Endothelial cell of umbilical vein (primary cell): Measurements from ENCODE around the gene NQO1. TPM values are rescaled to one million over a fixed set of nuclear protein-coding genes. Genes with fewer than 3 reads are reported as not detected.

Experiments
- Bru-seq: library from RNA; stranded (reverse); fragments of 400-500 nt; gene quantifications from one replicate; lab custom pipeline; 2021; lab: Mats Ljungman, UMichigan
- BruChase-seq, 2 experiments: library from RNA; stranded (reverse); fragments of 400-500 nt; gene quantifications; one replicate each; lab custom pipeline; 2021; lab: Mats Ljungman, UMichigan
- BruUV-seq: library from RNA; stranded (reverse); fragments of 400-500 nt; replicated peaks from 2 replicates; lab custom pipeline; 2021; lab: Mats Ljungman, UMichigan
- CTCF ChIA-PET: fragments of 300-600, 350-600 bp; sonication (Branson Sonifier 250); formaldehyde crosslinking; loops from one replicate; lab custom pipeline; 2021; ENCODE audit warnings: antibody characterized with exemption, inconsistent platforms; lab: Charles Lee
- POLR2A ChIA-PET: fragments of 300-600, 350-600 bp; sonication (Branson Sonifier 250); formaldehyde crosslinking; loops from one replicate; lab custom pipeline; 2021; ENCODE audit warnings: antibody characterized with exemption, inconsistent platforms; lab: Charles Lee
- DNase-seq: peaks from one replicate; pipeline ENCODE4 v3.0.0-alpha.2; 2011; ENCODE audit warnings: low read depth, low spot score
- FAIRE-seq: peaks from 2 replicates; lab custom pipeline; 2011; peaks lifted over from hg19 to GRCh38; lab: Jason Lieb, UNC
- H2AFZ ChIP-seq: 2 replicates; pipeline ENCODE4 v1.6.0; 2012; ENCODE audit warnings: low read depth, low read length, control low read depth, inconsistent platforms
- H3K27ac ChIP-seq: 2 replicates; pipeline ENCODE4 v1.5.1; 2011; ENCODE audit warnings: low read depth, mild to moderate bottlenecking, control low read depth, low read length, moderate library complexity; ENCODE audit not compliant: insufficient read depth
- H3K27me3 ChIP-seq, 2 experiments: 2 replicates each; pipeline versions ENCODE4 v1.6.0 to v1.6.1; 2011; ENCODE audit warnings: low read length in 2 of 2, mixed read lengths in 1 of 2; ENCODE audit not compliant: control insufficient read depth in 2 of 2, insufficient read depth in 2 of 2
- H3K36me3 ChIP-seq, 2 experiments: 2 replicates in 1 of 2; 3 replicates in 1 of 2; pipeline ENCODE4 v1.5.1; 2011; ENCODE audit warnings: low read length in 2 of 2, mild to moderate bottlenecking in 1 of 2, moderate library complexity in 1 of 2; ENCODE audit not compliant: control insufficient read depth in 2 of 2, insufficient read depth in 2 of 2; ENCODE audit errors: extremely low read depth in 1 of 2
- H3K4me1 ChIP-seq: 3 replicates; pipeline ENCODE4 v1.5.1; 2011; ENCODE audit warnings: mild to moderate bottlenecking, low read length; ENCODE audit not compliant: control insufficient read depth, insufficient read depth; ENCODE audit errors: extremely low read depth
- H3K4me2 ChIP-seq: 2 replicates; pipeline ENCODE4 v1.6.1; 2011; ENCODE audit warnings: low read length, control low read depth, mixed read lengths; ENCODE audit not compliant: insufficient read depth
- H3K4me3 ChIP-seq, 3 experiments: fragments of 200-600 bp in 1 of 3; sonication (generic), shearing (Covaris generic) in 1 of 3; replicated peaks in 1 of 3; 2 replicates each; pipeline ENCODE4 v1.5.1; 2011 to 2016; ENCODE audit warnings: control low read depth in 3 of 3, low read length in 3 of 3, mild to moderate bottlenecking in 2 of 3, inconsistent platforms in 1 of 3, low read depth in 1 of 3, moderate library complexity in 1 of 3; ENCODE audit not compliant: insufficient read depth in 1 of 3
- H3K79me2 ChIP-seq: 2 replicates; pipeline ENCODE4 v1.6.0; 2012; ENCODE audit warnings: low read length, inconsistent platforms; ENCODE audit not compliant: control insufficient read depth, insufficient read depth
- H3K9ac ChIP-seq: replicated peaks from 2 replicates; pipeline ENCODE3; 2011; ENCODE audit warnings: low read length, control low read depth; ENCODE audit not compliant: insufficient read depth; ENCODE audit errors: extremely low read depth
- H3K9me1 ChIP-seq: replicated peaks from 3 replicates; pipeline ENCODE4 v1.6.0; 2011; ENCODE audit warnings: mild to moderate bottlenecking, low read length; ENCODE audit not compliant: control insufficient read depth, insufficient read depth; ENCODE audit errors: extremely low read depth
- H3K9me3 ChIP-seq: replicated peaks from 2 replicates; pipeline ENCODE4 v1.5.1; 2012; ENCODE audit warnings: low read length, inconsistent platforms; ENCODE audit not compliant: control insufficient read depth, insufficient read depth
- H4K20me1 ChIP-seq: replicated peaks from 2 replicates; pipeline ENCODE3; 2011; ENCODE audit warnings: mild to moderate bottlenecking, low read length; ENCODE audit not compliant: control insufficient read depth, insufficient read depth; ENCODE audit errors: extremely low read depth
- EZH2 ChIP-seq: IDR thresholded peaks from 2 replicates; pipeline ENCODE4 v1.6.1; 2012; ENCODE audit warnings: borderline replicate concordance, low read depth, mild to moderate bottlenecking, moderate library complexity, low read length, inconsistent platforms; ENCODE audit not compliant: severe bottlenecking
- FOS ChIP-seq: IDR thresholded peaks from 2 replicates; pipeline ENCODE4 v1.6.1; 2011; ENCODE audit warnings: mild to moderate bottlenecking, low read length, moderate library complexity, borderline replicate concordance; ENCODE audit not compliant: insufficient read depth
- GATA2 ChIP-seq: IDR thresholded peaks from 2 replicates; pipeline ENCODE4 v1.7.0; 2011; ENCODE audit warnings: low read depth, mild to moderate bottlenecking, moderate library complexity, mixed read lengths, low read length; ENCODE audit not compliant: insufficient read length, insufficient read depth
- JUN ChIP-seq: IDR thresholded peaks from 2 replicates; pipeline ENCODE4 v1.6.1; 2011; ENCODE audit warnings: borderline replicate concordance, low read depth; ENCODE audit not compliant: insufficient read length, insufficient read depth
- MYC ChIP-seq: IDR thresholded peaks from one replicate; pipeline ENCODE4 v1.6.1; 2011; ENCODE audit warnings: mild to moderate bottlenecking, low read depth, low read length
- POLR2A ChIP-seq: IDR thresholded peaks from 2 replicates; pipeline ENCODE4 v1.6.1; 2012; ENCODE audit warnings: low read depth, mild to moderate bottlenecking, control low read depth, low read length
- POLR2AphosphoS5 ChIP-seq: IDR thresholded peaks from 2 replicates; pipeline ENCODE4 v1.6.1; 2012; ENCODE audit warnings: low read depth, mild to moderate bottlenecking, control low read depth, low read length, moderate library complexity; ENCODE audit not compliant: insufficient read depth
- dilution Hi-C: fragments of 300-500 bp; cut with MboI; formaldehyde crosslinking; loops from one replicate; pipeline ENCODE4 v1.15.0; 2019; ENCODE audit warnings: low sequenced_read_pairs; ENCODE audit not compliant: extremely low pct_ligation_motif_present
- intact Hi-C: fragments of 100-400 bp; cut with micrococcal nuclease; formaldehyde crosslinking; loops from one replicate; pipeline ENCODE4 v1.10.0; 2022
- long read RNA-seq: library from polyadenylated mRNA; stranded (forward); transcript quantifications from one replicate; pipeline ENCODE4 v2.0.0, GENCODE V29; 2021
- polyA minus RNA-seq, 3 experiments: library from RNA; depleted of rRNA, polyadenylated mRNA; stranded (reverse); fragments of >200 nt; gene quantifications; 1 replicate in 1 of 3; 2 replicates in 2 of 3; pipeline ENCODE4 v1.2.3, GENCODE V29; 2011
- polyA plus RNA-seq, 4 experiments: library from polyadenylated mRNA; depleted of rRNA in 3 of 4; stranded (reverse) in 3 of 4; unstranded in 1 of 4; fragments of >200 nt; gene quantifications; 2 replicates each; pipeline versions ENCODE4 v1.2.1 to v1.2.3, GENCODE V29; 2011 to 2012; ENCODE audit warnings: missing spikeins in 1 of 4
- total RNA-seq: library from RNA; stranded (reverse); gene quantifications from 2 replicates; pipeline ENCODE4 v1.2.3, GENCODE V29; 2021
- TF ChIP-seq, protein P1 (sequence below), 2 donors: IDR thresholded peaks; 1 replicate in 1 of 2; 2 replicates in 1 of 2; pipeline ENCODE4 v1.5.1; 2011; ENCODE audit warnings: low read length in 2 of 2, mild to moderate bottlenecking in 2 of 2, moderate library complexity in 2 of 2, control low read depth in 1 of 2, inconsistent platforms in 1 of 2, low read depth in 1 of 2; ENCODE audit not compliant: insufficient read depth in 1 of 2; ENCODE audit errors: extremely low read depth in 1 of 2
- TF ChIP-seq, protein P2 (sequence below): IDR thresholded peaks from 2 replicates; pipeline ENCODE4 v1.6.1; 2011; ENCODE audit not compliant: insufficient read depth, insufficient read length

Gene NQO1
- 301 and 345 TPM in 2 replicates for total RNA-seq
- polyA plus RNA-seq: 257 and 273 TPM in 2 replicates
- polyA plus RNA-seq (2011; cell fraction: cytosol; rRNA removed): 289 and 395 TPM in 2 replicates
- polyA plus RNA-seq (2011; cell fraction: nucleus; rRNA removed): 127 and 146 TPM in 2 replicates
- 340 and 362 TPM in 2 replicates for polyA plus RNA-seq (2012)
- polyA minus RNA-seq: 198 and 214 TPM in 2 replicates
- polyA minus RNA-seq (2011; cell fraction: cytosol; rRNA and poly(A)+ RNA removed): 136 TPM
- polyA minus RNA-seq (2011; cell fraction: nucleus; rRNA and poly(A)+ RNA removed): 32.9 and 33.8 TPM in 2 replicates
- Bru-seq, nascent RNA: percentile 78 among the genes with signal in this experiment
- BruChase-seq, experiment 1, labeled RNA remaining after a 6-hour chase: percentile 71 among the genes with signal in this experiment
- BruChase-seq, experiment 2, labeled RNA remaining after a 2-hour chase: percentile 52 among the genes with signal in this experiment
- long read RNA-seq, transcript NQO1-204 (4 exons, 924 nt): minor isoform, 5 of 590 reads
- long read RNA-seq, transcript NQO1-202 (5 exons, 1,105 nt): minor isoform, 59 of 590 reads
- long read RNA-seq, transcript NQO1-203 (5 exons, 2,527 nt): minor isoform, 34 of 590 reads
- long read RNA-seq, transcript NQO1-201 (6 exons, 2,912 nt): major isoform, 443 of 590 reads
- long read RNA-seq, partial matches to known transcripts: 20 of 590 reads
- long read RNA-seq, other reads (novel, unspliced or antisense): 29 of 590 reads

GRCh38 chr16:69726313-69727060 is at the start of gene NQO1:
NQO1 (minus strand) TSS chr16:69726560; CDS start chr16:69726439, 121 bp downstream.
- Histone ChIP-seq H3K4me3 (peak within 1 kb of the TSS; percentile 37 to 86 (median 70)), H3K9me1 (no peaks in the 10 kb centered on the region), H3K27ac (peak within 1 kb of the TSS; percentile 72), H3K36me3 (peaks cover 0 to 4% of the 10 kb centered on the region in 2 experiments), H3K4me2 (peak within 1 kb of the TSS; percentile 93), H3K79me2 (peaks cover 48% of the 10 kb centered on the region), H3K27me3 (no peaks in the 10 kb centered on the region), H3K9me3 (no peaks in the 10 kb centered on the region), H3K9ac (peak within 1 kb of the TSS; percentile 86), H3K4me1 (peaks cover 36% of the 10 kb centered on the region), H2AFZ (peak within 1 kb of the TSS; percentile 22), H4K20me1 (no peaks in the 10 kb centered on the region)
- TF ChIP-seq FOS: no peak
- peak; percentile 45 for TF ChIP-seq MYC
- peak; percentile 81 for TF ChIP-seq POLR2AphosphoS5
- TF ChIP-seq EZH2: no peak
- no peak for TF ChIP-seq JUN
- TF ChIP-seq, protein P1, sequence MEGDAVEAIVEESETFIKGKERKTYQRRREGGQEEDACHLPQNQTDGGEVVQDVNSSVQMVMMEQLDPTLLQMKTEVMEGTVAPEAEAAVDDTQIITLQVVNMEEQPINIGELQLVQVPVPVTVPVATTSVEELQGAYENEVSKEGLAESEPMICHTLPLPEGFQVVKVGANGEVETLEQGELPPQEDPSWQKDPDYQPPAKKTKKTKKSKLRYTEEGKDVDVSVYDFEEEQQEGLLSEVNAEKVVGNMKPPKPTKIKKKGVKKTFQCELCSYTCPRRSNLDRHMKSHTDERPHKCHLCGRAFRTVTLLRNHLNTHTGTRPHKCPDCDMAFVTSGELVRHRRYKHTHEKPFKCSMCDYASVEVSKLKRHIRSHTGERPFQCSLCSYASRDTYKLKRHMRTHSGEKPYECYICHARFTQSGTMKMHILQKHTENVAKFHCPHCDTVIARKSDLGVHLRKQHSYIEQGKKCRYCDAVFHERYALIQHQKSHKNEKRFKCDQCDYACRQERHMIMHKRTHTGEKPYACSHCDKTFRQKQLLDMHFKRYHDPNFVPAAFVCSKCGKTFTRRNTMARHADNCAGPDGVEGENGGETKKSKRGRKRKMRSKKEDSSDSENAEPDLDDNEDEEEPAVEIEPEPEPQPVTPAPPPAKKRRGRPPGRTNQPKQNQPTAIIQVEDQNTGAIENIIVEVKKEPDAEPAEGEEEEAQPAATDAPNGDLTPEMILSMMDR (IDR thresholded peaks at IDR 0.05; ENCODE audit: extremely low read depth in 1 of 2, insufficient read depth in 1 of 2, low read depth in 1 of 2, low read length in 2 of 2): no peak
- TF ChIP-seq POLR2A: peak; percentile 91
- TF ChIP-seq GATA2: no peak
- TF ChIP-seq, protein P2, sequence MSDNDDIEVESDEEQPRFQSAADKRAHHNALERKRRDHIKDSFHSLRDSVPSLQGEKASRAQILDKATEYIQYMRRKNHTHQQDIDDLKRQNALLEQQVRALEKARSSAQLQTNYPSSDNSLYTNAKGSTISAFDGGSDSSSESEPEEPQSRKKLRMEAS: no peak
- CTCF ChIA-PET: interaction anchor here (8.5 kb wide), 1 partner anchor 28 kb away, joined by 55 read pairs; the partner anchor contains the start of gene NOB1
- no TSS peak for BruUV-seq
- dilution Hi-C loops (no loop called here), intact Hi-C loops (loop anchor here (1.0 to 2.0 kb wide), 3 partner anchors 11 to 28 kb away; partner anchors contain the start of gene NOB1)
- POLR2A ChIA-PET: interaction anchor here (0.6 to 2.1 kb wide), 4 partner anchors 9 to 348 kb away, joined by 3 to 12 read pairs (median 6); partner anchors contain the start of gene NOB1
- DNase-seq: peak; percentile 92
- FAIRE-seq: peak; percentile 99
